ENCODE results near the gene ESPL1.
A peak's percentile ranks its signal among the peaks of the same experiment; 100 is the strongest.
"Not testable (repeated sequence)": the region's sequence is repeated elsewhere in the genome, so short reads cannot be mapped to it uniquely, and the experiment has no call there.

The ESPL1 gene

DNA sequence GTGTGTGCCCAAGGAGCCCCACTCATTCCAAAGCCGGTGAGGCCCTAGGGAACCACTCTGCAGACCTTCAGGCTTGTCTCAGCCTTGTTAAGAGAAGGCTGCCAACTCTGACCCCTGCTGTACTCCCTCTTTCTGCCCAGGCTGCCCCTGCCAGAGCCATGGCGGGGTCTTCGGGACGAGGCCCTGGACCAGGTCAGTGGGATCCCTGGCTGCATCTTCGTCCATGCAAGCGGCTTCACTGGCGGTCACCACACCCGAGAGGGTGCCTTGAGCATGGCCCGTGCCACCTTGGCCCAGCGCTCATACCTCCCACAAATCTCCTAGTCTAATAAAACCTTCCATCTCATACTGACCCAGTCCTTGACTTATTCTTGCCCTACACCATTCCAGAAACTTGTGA lies 38.7 kb downstream of the ESPL1 start:
- DNase-seq, result no peak

DNA sequence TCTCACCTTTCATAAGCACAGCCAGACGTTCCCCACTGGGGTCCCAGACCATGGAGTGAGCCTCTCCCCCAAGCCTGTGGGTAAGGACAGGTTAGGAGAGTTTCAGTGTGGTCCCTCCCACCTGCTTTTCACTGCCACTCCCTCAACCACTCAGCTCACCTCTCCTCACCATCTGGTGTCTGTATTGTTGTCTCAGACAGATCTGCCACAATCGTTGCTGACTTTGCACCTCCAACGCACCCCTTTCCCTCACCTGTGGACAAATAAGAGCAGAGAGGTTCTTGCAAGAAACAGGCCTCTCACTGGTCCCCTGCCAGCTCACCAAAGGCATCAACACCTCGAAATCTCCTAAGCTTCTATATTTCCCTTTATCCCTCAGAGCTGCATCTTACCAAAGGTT lies 40.2 kb downstream of the ESPL1 start:
- DNase-seq, result no peak

DNA sequence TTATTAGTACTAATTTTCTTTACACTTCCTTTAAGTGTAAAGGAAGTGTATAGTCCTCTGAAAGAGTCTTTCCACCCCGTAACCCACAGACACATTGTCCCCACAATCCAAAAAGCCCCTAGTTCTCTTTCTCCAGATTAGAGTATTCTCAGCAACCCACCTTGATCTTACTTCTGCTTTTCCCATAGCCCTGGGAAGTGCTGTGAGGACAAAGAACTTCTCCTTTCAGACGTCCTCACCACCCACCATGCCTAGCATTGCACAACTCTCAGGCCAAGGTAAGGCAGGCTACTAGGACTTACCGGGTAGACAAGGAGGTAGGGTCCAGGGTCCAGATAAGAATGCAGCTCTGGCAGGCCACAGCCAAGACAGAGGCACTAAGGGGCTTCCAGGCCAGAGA lies 45.9 kb downstream of the ESPL1 start:
- DNase-seq, result no peak

DNA sequence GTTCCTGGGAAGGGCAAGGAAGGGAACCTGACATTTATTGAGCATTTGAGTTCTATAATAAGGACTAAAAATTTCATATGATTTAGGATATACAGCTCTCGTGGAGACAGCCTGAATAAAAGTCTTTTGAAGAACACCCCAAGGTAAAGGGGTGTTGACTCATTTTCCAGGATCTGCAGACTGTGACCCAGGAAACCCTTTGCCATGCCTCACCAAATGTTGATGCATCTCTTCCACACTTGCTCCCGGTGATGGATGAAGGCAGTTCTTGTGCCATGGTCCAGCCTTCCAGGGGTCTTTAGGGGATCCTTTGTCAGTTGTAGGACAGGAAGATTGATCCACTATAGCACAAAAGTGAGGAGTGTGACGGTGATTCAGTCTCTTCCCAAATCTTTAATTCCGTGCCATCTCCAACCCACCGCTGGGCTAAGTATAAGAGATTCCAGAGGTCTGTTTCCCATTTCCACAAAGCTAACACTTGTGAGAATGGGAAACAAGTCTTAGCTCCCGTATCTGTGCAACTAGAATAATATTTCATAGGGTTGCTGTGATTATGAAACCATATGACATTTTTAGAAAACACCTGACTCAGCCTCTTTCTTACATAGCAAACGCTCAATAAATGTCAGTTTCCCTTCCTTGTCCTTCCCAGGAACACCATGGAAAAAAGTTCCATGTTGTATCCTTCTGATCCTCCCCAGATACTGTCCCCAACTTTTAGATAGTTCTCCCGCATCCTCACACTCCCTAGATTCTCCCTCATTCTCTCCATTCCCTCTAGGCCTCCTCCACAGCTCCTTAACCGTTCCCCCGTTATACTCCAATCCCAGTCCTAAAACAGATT lies 52.5 kb downstream of the ESPL1 start:
- DNase-seq, result no peak

DNA sequence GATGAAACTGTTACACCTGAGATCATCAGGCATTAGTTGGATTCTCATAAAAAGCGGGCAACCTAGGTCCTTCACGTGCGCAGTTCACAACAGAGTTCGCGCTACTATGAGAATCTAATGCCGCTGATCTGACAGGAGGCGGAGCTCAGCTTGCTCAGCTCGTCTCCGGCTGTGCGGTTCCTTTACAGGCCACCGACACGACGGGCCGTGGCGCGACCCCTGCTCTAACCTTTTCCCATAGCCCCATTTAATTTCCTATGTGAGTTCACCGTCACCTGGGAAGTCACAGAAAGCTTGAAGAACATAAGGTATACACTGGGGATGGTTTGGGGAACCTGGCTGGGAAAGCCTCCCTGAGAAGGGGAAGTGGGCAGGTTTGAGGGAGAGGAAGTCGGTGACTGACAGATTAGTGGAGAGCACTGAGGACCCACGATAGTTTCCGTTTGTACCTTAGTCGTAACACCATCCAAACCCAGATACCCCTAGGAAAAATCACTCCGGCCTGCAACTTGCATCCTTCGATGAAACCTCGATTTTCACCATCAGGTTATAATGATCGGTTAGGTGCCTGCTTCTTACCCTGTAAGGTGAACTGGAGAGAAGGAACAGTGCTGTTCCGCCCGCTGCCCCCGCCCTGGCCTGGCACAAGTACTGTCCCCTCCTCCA lies 56.1 kb downstream of the ESPL1 start:
- DNase-seq, result peak; percentile 65

DNA sequence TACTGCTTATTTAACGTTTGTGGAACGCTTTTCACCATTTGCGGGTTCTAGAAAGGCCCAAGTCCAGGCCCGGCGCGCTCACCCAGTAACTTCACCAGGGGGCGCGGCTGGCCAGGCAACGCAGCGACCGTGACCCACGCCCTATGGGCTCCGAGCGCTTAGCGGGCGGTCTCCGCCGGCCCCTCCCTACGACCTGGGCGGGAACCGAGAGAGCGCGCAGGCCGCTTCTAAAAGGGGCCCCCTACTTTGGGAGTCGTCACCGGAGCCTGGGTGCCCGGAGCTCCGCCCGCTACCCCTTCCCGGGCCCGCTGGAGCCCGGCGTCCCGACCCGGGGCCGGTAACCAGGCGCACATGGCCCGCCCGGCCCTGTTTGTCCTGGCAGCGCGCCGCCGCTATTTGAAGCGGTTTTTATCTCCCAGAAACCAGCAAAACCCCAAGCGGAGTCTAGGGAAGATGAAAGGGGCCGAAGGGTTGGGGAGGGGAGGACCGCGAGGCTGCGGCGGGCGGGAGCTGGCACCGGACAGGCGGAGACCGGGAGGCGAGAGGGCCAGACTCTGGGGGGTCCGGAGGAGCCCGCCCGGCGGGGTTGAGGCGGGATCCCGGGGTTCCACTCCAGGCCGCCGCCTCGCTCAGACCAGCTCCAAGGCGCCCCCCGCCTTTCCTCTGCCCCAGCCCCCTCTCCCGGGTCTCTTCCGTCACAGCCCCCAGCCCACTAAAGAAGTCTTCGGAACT lies 56.8 kb downstream of the ESPL1 start:
- DNase-seq, result peak; percentile 90

DNA sequence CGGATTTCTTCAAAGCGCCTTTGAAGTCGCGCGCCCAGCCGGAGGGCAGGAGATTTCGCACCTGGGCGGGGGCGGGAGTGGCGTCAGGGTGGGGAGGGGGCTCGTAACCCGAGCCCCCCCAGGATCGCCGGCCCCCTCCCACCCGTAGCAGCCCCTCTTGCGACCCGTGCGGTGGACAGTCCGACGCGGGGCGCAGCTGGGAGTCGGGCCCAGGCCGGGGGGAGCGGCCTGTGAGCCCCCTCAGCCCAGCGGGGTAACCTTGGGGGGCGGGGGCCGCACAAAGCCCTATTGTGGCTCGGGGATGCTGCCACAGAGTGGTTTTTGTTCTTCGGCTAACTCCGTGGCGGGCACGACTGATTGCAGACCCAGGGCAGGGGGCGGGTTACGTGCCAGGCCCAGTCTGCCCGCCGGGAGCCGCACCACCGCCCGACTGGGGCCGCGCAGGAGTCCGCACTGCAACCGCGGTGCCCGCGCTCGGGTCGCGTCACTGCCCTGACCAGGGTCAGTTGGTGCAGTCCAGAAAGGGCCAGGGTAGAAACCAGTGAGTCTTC lies 57.5 kb downstream of the ESPL1 start:
- DNase-seq, result peak; percentile 31

DNA sequence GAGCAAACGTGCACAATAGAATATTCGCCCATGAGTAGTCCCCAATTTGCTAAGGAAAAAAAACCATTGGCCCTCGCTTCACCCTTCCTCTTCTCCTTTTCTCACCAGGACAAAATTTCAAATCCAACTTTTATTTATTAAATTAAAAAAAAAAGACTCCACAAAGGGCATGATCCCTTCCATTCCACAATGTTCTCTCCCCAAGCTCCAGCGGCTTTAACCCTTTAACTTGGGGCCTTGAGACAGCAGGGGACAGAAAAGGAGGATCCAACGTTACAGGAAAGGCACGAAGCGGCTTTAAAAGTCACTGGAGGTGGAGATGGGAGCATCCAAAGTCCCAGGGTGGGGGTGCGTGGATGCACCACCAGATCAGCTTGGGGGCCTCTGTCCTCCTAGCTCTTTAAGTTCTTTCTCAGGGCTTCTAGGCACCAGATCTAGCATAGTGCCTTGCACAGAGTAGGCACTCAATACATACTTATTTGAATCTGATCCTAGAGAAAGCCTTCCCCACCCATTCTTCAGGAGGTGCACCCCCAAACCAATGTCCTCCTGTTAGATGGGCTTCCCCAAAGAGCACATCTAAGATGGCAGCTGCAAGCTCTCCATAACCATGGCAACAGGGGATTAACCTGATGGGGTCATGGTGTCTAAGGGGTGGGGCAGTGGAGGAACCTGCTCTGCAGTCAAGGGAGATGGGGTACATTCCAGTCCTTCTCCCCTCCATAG lies 58.5 kb downstream of the ESPL1 start:
- DNase-seq, result no peak

DNA sequence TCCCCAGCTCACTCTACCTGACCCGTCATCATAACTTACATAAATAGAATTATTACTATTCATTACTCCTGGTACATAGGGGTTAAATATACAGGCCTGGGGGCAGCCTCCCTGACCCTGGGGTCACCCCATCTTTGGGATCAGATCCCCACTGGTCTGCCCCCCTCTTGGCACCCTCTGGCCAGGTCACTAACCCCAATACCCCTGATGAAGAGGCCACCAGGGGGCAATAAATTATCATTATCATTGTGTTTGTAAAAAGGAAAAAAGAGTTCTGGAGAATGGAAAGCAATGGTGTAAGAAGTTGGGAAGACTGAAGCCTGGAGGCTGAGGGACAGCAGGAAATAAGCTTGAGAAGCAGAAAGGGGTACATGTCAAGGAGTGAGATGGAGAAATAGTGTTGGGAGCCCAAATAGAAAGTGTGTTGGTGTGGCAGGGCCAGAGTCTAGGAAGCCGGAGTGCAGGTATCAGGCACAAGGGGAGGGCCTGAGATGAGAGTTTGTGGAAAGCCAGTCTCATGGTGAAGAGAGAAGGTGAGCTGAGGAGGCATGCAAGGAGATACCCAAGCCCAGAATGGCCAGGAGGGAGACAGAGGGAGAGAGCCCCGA lies 59.4 kb downstream of the ESPL1 start:
- DNase-seq, result no peak

DNA sequence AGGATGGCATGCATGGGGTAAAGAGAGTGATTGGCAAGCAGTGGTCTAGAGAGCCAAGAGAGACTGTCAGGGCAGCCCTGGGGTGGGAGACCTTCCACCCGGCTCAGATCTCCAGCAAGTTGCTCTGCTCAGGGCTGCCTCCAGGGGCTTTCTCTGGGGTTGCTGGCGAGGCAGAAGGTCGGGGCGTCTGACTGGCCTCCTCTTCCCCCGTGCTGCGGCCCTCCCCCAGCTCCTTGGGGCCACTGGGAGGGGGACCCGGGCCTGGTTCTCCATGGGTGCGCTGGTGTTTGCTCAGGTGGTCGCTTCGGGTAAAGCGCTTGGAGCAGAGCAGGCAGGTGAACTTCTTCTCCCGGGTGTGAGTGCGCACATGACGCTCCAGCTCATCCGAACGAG lies 59.9 kb downstream of the ESPL1 start:
- DNase-seq, result no peak

DNA sequence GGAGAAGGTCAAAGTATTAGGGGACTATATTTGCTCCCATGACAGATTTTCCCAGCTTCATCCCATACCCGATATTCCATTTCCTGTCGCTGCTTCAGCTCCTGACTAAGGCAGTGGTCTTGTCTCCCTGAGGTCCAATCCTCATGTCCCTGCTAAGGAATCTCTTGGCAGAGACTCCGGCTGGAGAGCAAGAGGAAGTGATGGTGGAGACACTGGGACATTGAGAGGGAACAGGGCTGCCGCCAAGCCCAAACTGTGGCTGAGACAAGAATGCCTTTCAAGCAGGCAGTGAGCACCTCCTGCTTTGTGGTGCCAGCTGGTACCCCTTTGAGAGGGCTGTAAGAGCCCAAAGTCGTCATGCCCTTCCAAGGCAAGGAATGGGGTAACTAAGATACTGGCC lies 62.6 kb downstream of the ESPL1 start:
- DNase-seq, result no peak

DNA sequence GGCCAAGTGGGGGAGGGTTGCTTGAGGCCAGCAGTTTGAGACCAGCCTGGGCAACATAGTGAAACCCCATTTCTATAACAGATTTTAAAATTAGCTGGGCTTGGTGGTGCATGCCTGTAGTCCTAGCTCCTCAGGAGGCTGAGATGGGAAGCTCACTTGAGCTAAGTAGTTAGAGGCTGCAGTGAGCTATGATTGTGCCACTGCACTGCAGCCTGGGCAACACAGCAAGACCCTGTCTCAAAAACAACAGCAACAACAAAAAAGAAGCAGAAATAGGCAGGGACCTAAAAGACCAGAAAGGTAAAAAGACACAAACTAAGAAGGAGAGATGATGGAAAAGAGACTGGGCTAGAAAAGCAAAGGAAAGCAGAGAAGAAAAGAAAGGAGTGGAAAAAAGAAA lies 64.2 kb downstream of the ESPL1 start:
- not testable (repeated sequence) for DNase-seq

DNA sequence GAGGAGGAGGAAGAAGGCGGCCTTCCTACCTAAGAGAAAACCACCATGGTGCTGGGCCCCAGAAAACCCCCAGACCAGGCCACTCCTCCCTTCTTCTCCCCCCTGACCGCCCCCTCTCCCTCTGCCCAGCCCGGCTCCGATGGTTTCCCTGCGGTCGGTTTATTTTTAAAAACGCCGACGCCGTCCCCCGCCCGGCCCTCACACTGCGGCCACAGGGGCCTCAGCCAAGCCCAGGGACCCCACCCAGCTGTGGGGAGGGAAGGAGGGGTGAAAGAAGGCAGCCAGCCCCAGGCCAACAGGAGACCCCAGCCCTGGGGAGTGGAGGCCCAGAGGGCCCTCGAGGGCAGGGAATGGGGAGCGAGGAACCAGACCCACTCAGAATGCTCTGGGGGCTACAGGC lies 64.6 kb downstream of the ESPL1 start:
- DNase-seq, result no peak

DNA sequence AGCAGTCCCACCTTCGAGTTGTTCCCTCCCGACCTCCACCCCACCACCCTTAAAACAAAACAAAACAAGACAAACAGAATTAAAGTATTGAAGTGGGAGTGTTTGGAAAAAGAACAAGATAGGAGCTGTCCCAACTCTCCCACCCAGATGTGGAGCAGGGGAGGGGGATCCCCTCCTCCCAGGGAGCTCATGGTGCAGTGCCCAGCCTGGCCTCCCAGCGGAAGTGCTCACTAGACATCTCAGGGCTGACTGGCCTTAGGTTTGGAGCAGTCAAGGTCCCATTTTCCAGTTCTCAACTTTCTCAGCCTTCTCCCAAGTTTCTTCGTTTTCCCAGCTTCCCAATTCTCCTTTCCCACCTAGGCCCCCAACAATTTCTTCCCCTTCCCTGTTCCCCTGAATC lies 65.2 kb downstream of the ESPL1 start:
- DNase-seq, result no peak

DNA sequence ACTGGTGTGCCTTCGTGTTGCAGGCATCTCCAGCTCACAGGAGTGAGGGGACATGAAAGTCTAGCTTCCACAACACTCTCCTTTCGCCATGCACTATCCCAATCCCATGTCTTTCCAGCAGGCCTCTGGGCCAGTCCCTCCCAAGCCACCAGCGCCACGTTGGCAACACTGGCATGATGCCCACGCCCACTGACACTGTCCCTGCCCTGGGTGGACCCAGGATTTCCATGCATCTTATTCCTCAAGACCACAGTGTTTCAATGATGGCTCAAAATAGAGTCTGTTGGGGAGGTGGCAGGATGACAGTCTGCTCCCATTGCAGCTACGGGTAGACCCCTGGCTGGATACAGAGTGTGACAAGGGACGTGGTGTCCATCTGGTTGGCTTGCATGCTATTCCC lies 65.7 kb downstream of the ESPL1 start:
- DNase-seq, result no peak

DNA sequence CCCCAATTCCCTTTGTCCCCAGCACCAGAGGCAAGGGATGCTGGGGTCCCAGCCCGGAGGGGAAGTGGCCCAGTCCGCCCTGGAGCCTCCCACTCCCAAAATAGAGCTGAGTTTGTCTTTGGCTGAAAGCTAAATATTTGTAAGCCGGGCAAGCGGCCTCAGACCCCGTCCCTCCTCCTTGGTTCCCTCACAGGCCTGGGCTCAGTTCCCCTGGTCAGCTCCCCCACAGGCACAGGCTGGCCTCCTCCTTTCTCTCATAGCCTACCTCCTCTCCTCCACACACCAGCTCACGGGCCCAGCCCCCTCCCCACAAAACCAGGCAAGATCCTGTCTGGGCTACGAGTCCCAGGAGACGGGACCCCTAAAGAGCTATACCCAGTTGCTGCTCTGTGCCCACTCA lies 66.7 kb downstream of the ESPL1 start:
- DNase-seq, result no peak

DNA sequence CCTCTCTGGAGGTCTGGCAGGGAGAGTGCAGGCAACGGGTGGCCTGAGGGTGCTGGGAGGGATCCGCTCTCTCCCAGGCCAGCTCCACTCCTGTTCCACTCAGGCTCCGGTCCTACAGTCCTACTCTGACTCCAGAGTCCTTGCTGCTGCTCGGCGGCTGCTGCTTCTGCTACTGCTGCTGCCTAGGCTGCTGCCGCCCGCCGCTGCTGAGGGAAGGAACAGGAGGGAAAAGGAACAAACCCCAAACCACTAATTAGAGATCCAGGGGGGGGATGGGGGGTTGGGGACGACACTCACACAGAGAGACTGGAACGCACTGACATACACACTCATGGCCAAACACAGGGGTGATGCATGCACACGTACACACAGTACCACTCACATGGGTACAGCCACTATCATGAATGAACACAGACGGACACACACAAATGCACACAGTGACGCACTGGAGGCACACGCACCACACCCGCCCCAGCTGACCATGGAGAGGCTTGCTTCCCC lies 68.1 kb downstream of the ESPL1 start, which contains the start of gene SP7:
Gene SP7, minus strand, starts transcription at position 174 of the 501 bp plus-strand sequence. CDS start 708 bp downstream, outside the sequence.
- no peak for DNase-seq

DNA sequence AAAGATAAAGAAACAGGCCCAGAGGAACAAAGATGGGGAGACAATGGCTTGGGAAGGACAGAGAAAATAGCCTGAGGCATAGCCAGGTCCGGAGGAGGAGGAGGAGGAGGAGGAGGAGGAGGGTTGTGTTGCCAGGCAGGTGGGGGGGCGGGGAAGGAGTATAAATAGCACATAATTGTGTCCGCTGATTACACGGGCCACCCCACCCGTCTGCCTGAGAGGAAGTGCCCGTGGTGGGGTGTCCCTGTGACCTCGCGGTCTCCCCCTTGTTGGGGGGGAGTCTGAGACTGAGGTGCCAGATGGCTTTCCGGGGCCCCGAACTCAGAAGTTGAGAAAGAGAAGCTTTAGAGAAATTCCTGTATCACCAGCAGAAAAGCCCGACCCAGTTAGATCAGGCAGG lies 69.9 kb downstream of the ESPL1 start:
- DNase-seq, result no peak

DNA sequence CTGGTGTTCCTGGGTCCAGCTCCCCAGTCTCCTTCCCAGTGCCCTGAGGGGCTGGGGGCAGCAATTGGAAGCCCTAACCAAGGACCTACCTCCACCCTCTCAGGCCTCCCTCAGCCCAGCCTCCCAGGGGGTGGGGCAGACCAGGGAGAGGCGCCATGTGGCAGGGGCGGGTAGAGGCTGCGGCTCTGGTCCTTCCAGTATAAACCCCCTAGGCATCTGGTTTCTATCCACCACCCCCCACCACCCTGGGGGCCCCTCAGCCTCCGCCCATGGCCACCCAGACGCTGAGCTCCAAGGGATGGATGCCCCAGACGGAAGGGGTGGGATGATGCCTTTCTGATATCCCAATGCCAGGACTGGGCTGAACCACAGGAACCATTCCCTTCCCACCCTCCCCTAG lies 70.8 kb downstream of the ESPL1 start:
- DNase-seq, result no peak

DNA sequence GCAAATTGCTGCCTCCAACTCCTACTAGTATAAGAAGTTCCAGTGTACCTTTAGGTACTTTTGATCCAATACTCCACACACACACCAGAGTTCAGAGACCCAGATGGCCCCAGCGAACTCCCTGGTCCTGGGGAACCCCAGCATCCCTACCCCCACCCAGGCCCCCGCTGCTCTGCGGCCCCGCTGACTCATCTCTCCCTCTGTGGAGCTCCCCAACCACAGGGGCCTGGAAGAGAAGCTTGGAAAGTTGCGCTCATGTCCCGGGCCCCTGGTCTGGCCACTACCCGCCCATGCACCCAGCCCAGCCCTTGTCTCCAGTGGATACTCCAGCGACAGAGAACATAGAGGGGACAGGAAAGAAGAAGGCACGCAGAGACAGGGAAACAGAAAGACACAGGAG lies 72.3 kb downstream of the ESPL1 start:
- no peak for DNase-seq

Measured in stimulated activated CD4-positive, alpha-beta T cell treated with anti-CD3 and anti-CD28 coated beads, Interleukin-1b, Interleukin-23, amount 100 ng/mL, for 48 hours (primary cell).